ENCODE measurements around the gene FOXA3. TPM values are rescaled to one million over a fixed set of nuclear protein-coding genes. Genes with fewer than 3 reads are reported as not detected.

The FOXA3 gene
- total RNA-seq, 1 experiment from 2014 or later = 22.2 TPM

DNA sequence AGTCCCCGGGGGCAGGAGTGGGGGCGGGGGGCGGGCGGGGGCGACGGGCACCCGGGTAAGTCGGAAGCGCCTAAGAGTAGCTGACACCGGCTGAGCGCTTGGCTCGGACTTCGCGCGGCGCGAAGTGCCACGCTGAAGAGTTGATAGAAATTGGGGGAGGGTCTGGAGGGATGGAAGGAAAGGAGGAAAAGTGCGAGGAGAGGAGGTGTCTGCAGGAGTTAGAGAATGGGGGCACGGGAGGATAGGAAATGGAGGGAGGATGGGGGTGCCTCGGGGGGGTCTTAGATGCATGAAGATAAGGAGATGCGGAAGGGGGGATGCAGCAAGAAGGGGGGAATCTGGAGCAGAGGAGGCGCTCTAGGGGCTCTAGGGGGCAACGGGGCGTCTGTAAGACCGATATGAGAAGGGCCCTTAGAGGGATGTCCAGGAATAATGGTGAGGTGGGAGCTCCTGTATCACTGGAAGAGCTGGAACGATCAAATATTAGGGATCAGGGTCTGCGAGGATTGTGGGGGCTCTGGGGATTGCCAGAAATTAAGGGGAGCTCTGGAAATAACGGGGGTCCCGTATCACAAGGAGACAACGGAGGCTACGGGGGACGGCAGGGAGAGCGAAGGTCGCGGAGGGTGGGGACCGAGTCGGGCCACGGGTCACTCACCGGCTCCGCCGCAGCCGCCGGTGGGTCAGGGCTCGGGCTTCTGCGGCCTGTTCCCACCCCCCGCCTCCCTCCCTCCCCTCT, 38.0 kb downstream of the FOXA3 start, which contains the start of gene MYPOP:
Gene MYPOP, minus strand, starts transcription at position 702 of the 739 bp plus-strand sequence. CDS start 840 bp downstream, outside the sequence.
- no CpG with 5 or more reads among the region's 47 CpGs for WGBS (ENCODE audit: extremely low coverage, insufficient read length, low lambda C conversion rate)
- no peak within 1 kb of the TSS for H4K5ac ChIP-seq (ENCODE audit: insufficient read length, low read depth, low read length)
- no peak within 1 kb of the TSS for H3K18ac ChIP-seq (ENCODE audit: insufficient read length, low read depth, low read length)
- no peaks in the 10 kb centered on the region for H3K9me3 Mint-ChIP-seq
- no peak within 1 kb of the TSS for H2BK120ac ChIP-seq (ENCODE audit: low read depth, low read length, poor library complexity, severe bottlenecking)
- no peak within 1 kb of the TSS for H2BK15ac ChIP-seq (ENCODE audit: low read depth, low read length)
- H2AFZ ChIP-seq (ENCODE audit: low read length) = no peak within 1 kb of the TSS
- TF ChIP-seq, protein P1, sequence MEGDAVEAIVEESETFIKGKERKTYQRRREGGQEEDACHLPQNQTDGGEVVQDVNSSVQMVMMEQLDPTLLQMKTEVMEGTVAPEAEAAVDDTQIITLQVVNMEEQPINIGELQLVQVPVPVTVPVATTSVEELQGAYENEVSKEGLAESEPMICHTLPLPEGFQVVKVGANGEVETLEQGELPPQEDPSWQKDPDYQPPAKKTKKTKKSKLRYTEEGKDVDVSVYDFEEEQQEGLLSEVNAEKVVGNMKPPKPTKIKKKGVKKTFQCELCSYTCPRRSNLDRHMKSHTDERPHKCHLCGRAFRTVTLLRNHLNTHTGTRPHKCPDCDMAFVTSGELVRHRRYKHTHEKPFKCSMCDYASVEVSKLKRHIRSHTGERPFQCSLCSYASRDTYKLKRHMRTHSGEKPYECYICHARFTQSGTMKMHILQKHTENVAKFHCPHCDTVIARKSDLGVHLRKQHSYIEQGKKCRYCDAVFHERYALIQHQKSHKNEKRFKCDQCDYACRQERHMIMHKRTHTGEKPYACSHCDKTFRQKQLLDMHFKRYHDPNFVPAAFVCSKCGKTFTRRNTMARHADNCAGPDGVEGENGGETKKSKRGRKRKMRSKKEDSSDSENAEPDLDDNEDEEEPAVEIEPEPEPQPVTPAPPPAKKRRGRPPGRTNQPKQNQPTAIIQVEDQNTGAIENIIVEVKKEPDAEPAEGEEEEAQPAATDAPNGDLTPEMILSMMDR (conservative IDR thresholded peaks at IDR 0.05) = no peak
- H3K79me1 ChIP-seq (ENCODE audit: insufficient read depth, low read depth, low read length, poor library complexity, severe bottlenecking) = no peaks in the 10 kb centered on the region
- H3K27ac ChIP-seq (ENCODE audit: insufficient read length, low read depth, low read length) = no peak within 1 kb of the TSS
- peaks cover 8 to 25% (median 25%) of the 10 kb centered on the region in 3 experiments for H3K36me3 Mint-ChIP-seq (ENCODE audit: insufficient read depth in 1 of 3, low read depth in 3 of 3)
- peaks cover 4% of the 10 kb centered on the region; the same call in 1 of the 2 replicates for H3K27me3 ChIP-seq (ENCODE audit: insufficient read depth, low read length)
- peak within 1 kb of the TSS; percentile 2 for H3K9ac ChIP-seq (ENCODE audit: extremely low read depth, insufficient read length, low read length)
- H3K4me1 Mint-ChIP-seq = peaks cover 7 to 12% of the 10 kb centered on the region in 2 experiments
- no peak within 1 kb of the TSS for H3K56ac ChIP-seq (ENCODE audit: insufficient read length, low read depth, low read length)
- H3K4me3 Mint-ChIP-seq = peak within 1 kb of the TSS; percentile 85 to 97
- H2BK5ac ChIP-seq (ENCODE audit: insufficient read length, low read length) = no peak within 1 kb of the TSS
- no peaks in the 10 kb centered on the region for H4K20me1 ChIP-seq (ENCODE audit: control insufficient read depth, insufficient read depth, insufficient read length)
- no peak within 1 kb of the TSS for H3K14ac ChIP-seq (ENCODE audit: insufficient read depth, low read length)
- no peak within 1 kb of the TSS for H2BK20ac ChIP-seq (ENCODE audit: low read depth, low read length, poor library complexity, severe bottlenecking)
- H3K23ac ChIP-seq (ENCODE audit: insufficient read length, low read depth, low read length) = no peak within 1 kb of the TSS
- no peak within 1 kb of the TSS for H3T11ph ChIP-seq (ENCODE audit: low read length)
- H4K91ac ChIP-seq (ENCODE audit: insufficient read length, low read depth, low read length) = no peak within 1 kb of the TSS
- H3K27me3 Mint-ChIP-seq (ENCODE audit: low read depth) = peaks cover 17% of the 10 kb centered on the region
- H4K8ac ChIP-seq (replicated peaks; ENCODE audit: insufficient read length, low read depth, low read length) = no peak within 1 kb of the TSS
- no peaks in the 10 kb centered on the region for H3K9me3 ChIP-seq (ENCODE audit: control insufficient read depth, low read depth, low read length)
- DNase-seq = peak; percentile 33
- no peak within 1 kb of the TSS for H3K4ac ChIP-seq (ENCODE audit: low read depth, low read length)
- H3K4me2 ChIP-seq (ENCODE audit: insufficient read depth, insufficient read length, low read length) = peak within 1 kb of the TSS; percentile 83
- H2AK5ac ChIP-seq (ENCODE audit: insufficient read length, low read length) = no peak within 1 kb of the TSS
- no peak within 1 kb of the TSS for H2BK12ac ChIP-seq (ENCODE audit: insufficient read length, low read depth, low read length)
- no peaks in the 10 kb centered on the region for H3K79me2 ChIP-seq (ENCODE audit: insufficient read depth, low read length)
- H3K27ac Mint-ChIP-seq = peak within 1 kb of the TSS; percentile 64 to 87 (median 83); a peak in 3 of 7 replicates
- H3K4me1 ChIP-seq (ENCODE audit: insufficient read depth, low read length) = no peaks in the 10 kb centered on the region
- H3K23me2 ChIP-seq (ENCODE audit: insufficient read length, low read depth, low read length, poor library complexity, severe bottlenecking) = peaks cover 15% of the 10 kb centered on the region
